Measurements from ENCODE around the gene ZNF514.

The ZNF514 gene

GRCh38 chr2:95159690-95160449 is at the start of gene ZNF514:
Gene ZNF514 (minus strand): TSS chr2:95159848. CDS start chr2:95153253, 6,595 bp downstream.
- H3K4me3 ChIP-seq (replicated peaks; ENCODE audit: low read depth, low read length) = peak within 1 kb of the TSS; percentile 78
- no peak for DNase-seq (ENCODE audit: extremely low read depth, low read depth)
- TF ChIP-seq CTCF (IDR thresholded peaks at IDR 0.05; ENCODE audit: low read depth, low read length, missing control alignments) = no peak

GRCh38 chr2:95208106-95208505 is 48.5 kb upstream of the ZNF514 start:
- peak overlapping the region; percentile 65 for H3K4me3 ChIP-seq (replicated peaks; ENCODE audit: low read depth, low read length)
- TF ChIP-seq CTCF (IDR thresholded peaks at IDR 0.05; ENCODE audit: low read depth, low read length, missing control alignments) = no peak
- DNase-seq (ENCODE audit: extremely low read depth, low read depth) = no peak

GRCh38 chr2:95207111-95207961 is 47.7 kb upstream of the ZNF514 start, which contains the start of gene ZNF892:
Gene ZNF892 (plus strand): TSS chr2:95207521. CDS start chr2:95207816, 295 bp downstream.
- H3K4me3 ChIP-seq (replicated peaks; ENCODE audit: low read depth, low read length) = peak within 1 kb of the TSS; percentile 65
- peak; percentile 63 for DNase-seq (ENCODE audit: extremely low read depth, low read depth)
- peak; percentile 28 for TF ChIP-seq CTCF (IDR thresholded peaks at IDR 0.05; ENCODE audit: low read depth, low read length, missing control alignments)

- TF ChIP-seq CTCF (IDR thresholded peaks at IDR 0.05; ENCODE audit: low read depth, low read length, missing control alignments) = no peak
- H3K4me3 ChIP-seq (replicated peaks; ENCODE audit: low read depth, low read length) = peak overlapping the region; percentile 65
- no peak for DNase-seq (ENCODE audit: extremely low read depth, low read depth)
These were observed 46.4 kb upstream of the ZNF514 start for GRCh38 chr2:95206096-95206495.

GRCh38 chr2:95204396-95204795 is 44.7 kb upstream of the ZNF514 start:
- no peak overlapping the region for H3K4me3 ChIP-seq (replicated peaks; ENCODE audit: low read depth, low read length)
- TF ChIP-seq CTCF (IDR thresholded peaks at IDR 0.05; ENCODE audit: low read depth, low read length, missing control alignments) = no peak
- DNase-seq (ENCODE audit: extremely low read depth, low read depth) = no peak

GRCh38 chr2:95203911-95204310 is 44.3 kb upstream of the ZNF514 start:
- H3K4me3 ChIP-seq (replicated peaks; ENCODE audit: low read depth, low read length) = no peak overlapping the region
- no peak for DNase-seq (ENCODE audit: extremely low read depth, low read depth)
- TF ChIP-seq CTCF (IDR thresholded peaks at IDR 0.05; ENCODE audit: low read depth, low read length, missing control alignments) = no peak

Measured in HFF-Myc (cell line).